Liver (tissue), 3 donors: ENCODE measurements around the gene F8A2.
"Not testable (repeated sequence)": the region's sequence is repeated elsewhere in the genome, so short reads cannot be mapped to it uniquely, and the experiment has no call there.

Experiments
- ATF3 ChIP-seq: IDR thresholded peaks from 2 replicates; pipeline ENCODE4 v1.6.1; 2016; ENCODE audit warnings: antibody characterized with exemption
- FOXA1 ChIP-seq: IDR thresholded peaks from 2 replicates; pipeline ENCODE4 v1.6.1; 2016; ENCODE audit warnings: antibody characterized with exemption
- HNF4A ChIP-seq, 2 donors: conservative IDR thresholded peaks; 2 replicates each; pipeline ENCODE4 v1.6.1; 2016; ENCODE audit warnings: antibody characterized with exemption in 2 of 2, mild to moderate bottlenecking in 2 of 2
- RAD21 ChIP-seq, 2 donors: IDR thresholded peaks; 2 replicates each; pipeline ENCODE4 v1.6.1; 2016; ENCODE audit warnings: antibody characterized with exemption in 2 of 2, mild to moderate bottlenecking in 2 of 2
- REST ChIP-seq: IDR thresholded peaks from 2 replicates; pipeline ENCODE4 v1.6.1; 2016; ENCODE audit warnings: antibody characterized with exemption, mild to moderate bottlenecking
- TAF1 ChIP-seq: conservative IDR thresholded peaks from 2 replicates; pipeline ENCODE4 v1.6.1; 2016; ENCODE audit warnings: antibody characterized with exemption, mild to moderate bottlenecking
- TF ChIP-seq, protein P1 (sequence below): fragments of 150-350 bp; IDR thresholded peaks from 2 replicates; pipeline ENCODE4 v1.5.1; 2017; ENCODE audit warnings: improper control_type of control experiment, low read depth, low read length; ENCODE audit not compliant: missing input control
- TF ChIP-seq, protein P2 (sequence below): IDR thresholded peaks from 2 replicates; pipeline ENCODE4 v1.6.1; 2016; ENCODE audit warnings: antibody characterized with exemption
- donor health status: healthy.
- donor health status: healthy.

GRCh38 chrX:155363712-155364111 lies 18.2 kb upstream of the F8A2 start:
- TF ChIP-seq REST; FOXA1; TAF1; ATF3; HNF4A (conservative IDR thresholded peaks at IDR 0.05); RAD21 (IDR thresholded peaks at IDR 0.05): not testable (repeated sequence)
- TF ChIP-seq, protein P1, sequence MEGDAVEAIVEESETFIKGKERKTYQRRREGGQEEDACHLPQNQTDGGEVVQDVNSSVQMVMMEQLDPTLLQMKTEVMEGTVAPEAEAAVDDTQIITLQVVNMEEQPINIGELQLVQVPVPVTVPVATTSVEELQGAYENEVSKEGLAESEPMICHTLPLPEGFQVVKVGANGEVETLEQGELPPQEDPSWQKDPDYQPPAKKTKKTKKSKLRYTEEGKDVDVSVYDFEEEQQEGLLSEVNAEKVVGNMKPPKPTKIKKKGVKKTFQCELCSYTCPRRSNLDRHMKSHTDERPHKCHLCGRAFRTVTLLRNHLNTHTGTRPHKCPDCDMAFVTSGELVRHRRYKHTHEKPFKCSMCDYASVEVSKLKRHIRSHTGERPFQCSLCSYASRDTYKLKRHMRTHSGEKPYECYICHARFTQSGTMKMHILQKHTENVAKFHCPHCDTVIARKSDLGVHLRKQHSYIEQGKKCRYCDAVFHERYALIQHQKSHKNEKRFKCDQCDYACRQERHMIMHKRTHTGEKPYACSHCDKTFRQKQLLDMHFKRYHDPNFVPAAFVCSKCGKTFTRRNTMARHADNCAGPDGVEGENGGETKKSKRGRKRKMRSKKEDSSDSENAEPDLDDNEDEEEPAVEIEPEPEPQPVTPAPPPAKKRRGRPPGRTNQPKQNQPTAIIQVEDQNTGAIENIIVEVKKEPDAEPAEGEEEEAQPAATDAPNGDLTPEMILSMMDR, result not testable (repeated sequence)
- TF ChIP-seq, protein P2, sequence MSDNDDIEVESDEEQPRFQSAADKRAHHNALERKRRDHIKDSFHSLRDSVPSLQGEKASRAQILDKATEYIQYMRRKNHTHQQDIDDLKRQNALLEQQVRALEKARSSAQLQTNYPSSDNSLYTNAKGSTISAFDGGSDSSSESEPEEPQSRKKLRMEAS, result not testable (repeated sequence)
